Gastrocnemius medialis (tissue), 4 donors: Measurements from ENCODE around the gene ZNF598.

Experiments
- POLR2A ChIP-seq, 2 donors: fragments of 450-650 bp; IDR thresholded peaks; one replicate each; pipeline ENCODE4 v1.6.1; 2017; ENCODE audit warnings: antibody characterized with exemption in 2 of 2, mild to moderate bottlenecking in 2 of 2, moderate library complexity in 2 of 2
- TF ChIP-seq, protein P1 (sequence below), 5 experiments: fragments of 450-650 bp in 3 of 5; fragments of 200-600 bp in 2 of 5; sonication (generic) in 2 of 5; IDR thresholded peaks in 4 of 5; conservative IDR thresholded peaks in 1 of 5; 1 replicate in 4 of 5; 2 replicates in 1 of 5; pipeline ENCODE4 v1.5.1; 2016 to 2019; ENCODE audit warnings: antibody characterized with exemption in 5 of 5, mild to moderate bottlenecking in 3 of 5, moderate library complexity in 3 of 5

DNA sequence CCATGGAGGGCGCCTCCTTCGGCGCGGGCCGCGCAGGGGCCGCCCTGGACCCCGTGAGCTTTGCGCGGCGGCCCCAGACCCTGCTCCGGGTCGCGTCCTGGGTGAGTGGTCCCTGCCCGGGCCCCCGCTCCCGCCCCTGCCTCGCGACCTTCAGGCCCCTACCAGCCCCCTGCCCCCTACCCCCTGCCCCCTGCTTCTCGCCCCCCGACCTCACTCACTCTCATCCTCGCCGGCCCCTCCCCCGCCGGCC is 19.6 kb downstream of the ZNF598 start:
- TF ChIP-seq, protein P1, sequence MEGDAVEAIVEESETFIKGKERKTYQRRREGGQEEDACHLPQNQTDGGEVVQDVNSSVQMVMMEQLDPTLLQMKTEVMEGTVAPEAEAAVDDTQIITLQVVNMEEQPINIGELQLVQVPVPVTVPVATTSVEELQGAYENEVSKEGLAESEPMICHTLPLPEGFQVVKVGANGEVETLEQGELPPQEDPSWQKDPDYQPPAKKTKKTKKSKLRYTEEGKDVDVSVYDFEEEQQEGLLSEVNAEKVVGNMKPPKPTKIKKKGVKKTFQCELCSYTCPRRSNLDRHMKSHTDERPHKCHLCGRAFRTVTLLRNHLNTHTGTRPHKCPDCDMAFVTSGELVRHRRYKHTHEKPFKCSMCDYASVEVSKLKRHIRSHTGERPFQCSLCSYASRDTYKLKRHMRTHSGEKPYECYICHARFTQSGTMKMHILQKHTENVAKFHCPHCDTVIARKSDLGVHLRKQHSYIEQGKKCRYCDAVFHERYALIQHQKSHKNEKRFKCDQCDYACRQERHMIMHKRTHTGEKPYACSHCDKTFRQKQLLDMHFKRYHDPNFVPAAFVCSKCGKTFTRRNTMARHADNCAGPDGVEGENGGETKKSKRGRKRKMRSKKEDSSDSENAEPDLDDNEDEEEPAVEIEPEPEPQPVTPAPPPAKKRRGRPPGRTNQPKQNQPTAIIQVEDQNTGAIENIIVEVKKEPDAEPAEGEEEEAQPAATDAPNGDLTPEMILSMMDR (IDR thresholded peaks at IDR 0.05 in 4 of 5, conservative IDR thresholded peaks at IDR 0.05 in 1 of 5), result no peak
- TF ChIP-seq POLR2A (IDR thresholded peaks at IDR 0.05), result no peak
